Transverse colon (tissue), 4 donors: ENCODE measurements around the gene CALR.

ENCODE experiments used
- EP300 ChIP-seq: sonication (generic); formaldehyde crosslinking; IDR thresholded peaks from one replicate; pipeline ENCODE4 v1.6.1; 2017; ENCODE audit warnings: antibody characterized with exemption, low read depth
- POLR2A ChIP-seq: fragments of 450-650 bp; IDR thresholded peaks from one replicate; pipeline ENCODE4 v1.6.1; 2016; ENCODE audit warnings: antibody characterized with exemption, mild to moderate bottlenecking, moderate library complexity
- POLR2AphosphoS5 ChIP-seq, 3 donors: sonication (generic); formaldehyde crosslinking; IDR thresholded peaks; one replicate each; pipeline ENCODE4 v1.6.1; 2016; ENCODE audit warnings: antibody characterized with exemption in 3 of 3
- TF ChIP-seq, protein P1 (sequence below), 5 experiments: fragments of 200-600 bp in 3 of 5; fragments of 450-650 bp in 2 of 5; sonication (generic) in 3 of 5; IDR thresholded peaks; 1 replicate in 2 of 5; 2 replicates in 3 of 5; pipeline ENCODE4 v1.5.1; 2016 to 2017; ENCODE audit warnings: antibody characterized with exemption in 5 of 5, inconsistent platforms in 3 of 5, mild to moderate bottlenecking in 2 of 5, moderate library complexity in 1 of 5

GRCh38 chr19:12935071-12935470, 3.3 kb upstream of the CALR start:
- TF ChIP-seq POLR2A (no peak), POLR2AphosphoS5 (IDR thresholded peaks at IDR 0.05) (no peak), EP300 (no peak)
- TF ChIP-seq, protein P1, sequence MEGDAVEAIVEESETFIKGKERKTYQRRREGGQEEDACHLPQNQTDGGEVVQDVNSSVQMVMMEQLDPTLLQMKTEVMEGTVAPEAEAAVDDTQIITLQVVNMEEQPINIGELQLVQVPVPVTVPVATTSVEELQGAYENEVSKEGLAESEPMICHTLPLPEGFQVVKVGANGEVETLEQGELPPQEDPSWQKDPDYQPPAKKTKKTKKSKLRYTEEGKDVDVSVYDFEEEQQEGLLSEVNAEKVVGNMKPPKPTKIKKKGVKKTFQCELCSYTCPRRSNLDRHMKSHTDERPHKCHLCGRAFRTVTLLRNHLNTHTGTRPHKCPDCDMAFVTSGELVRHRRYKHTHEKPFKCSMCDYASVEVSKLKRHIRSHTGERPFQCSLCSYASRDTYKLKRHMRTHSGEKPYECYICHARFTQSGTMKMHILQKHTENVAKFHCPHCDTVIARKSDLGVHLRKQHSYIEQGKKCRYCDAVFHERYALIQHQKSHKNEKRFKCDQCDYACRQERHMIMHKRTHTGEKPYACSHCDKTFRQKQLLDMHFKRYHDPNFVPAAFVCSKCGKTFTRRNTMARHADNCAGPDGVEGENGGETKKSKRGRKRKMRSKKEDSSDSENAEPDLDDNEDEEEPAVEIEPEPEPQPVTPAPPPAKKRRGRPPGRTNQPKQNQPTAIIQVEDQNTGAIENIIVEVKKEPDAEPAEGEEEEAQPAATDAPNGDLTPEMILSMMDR (IDR thresholded peaks at IDR 0.05) = no peak
